Measurements from ENCODE around the gene MSS51.

Gene MSS51

DNA sequence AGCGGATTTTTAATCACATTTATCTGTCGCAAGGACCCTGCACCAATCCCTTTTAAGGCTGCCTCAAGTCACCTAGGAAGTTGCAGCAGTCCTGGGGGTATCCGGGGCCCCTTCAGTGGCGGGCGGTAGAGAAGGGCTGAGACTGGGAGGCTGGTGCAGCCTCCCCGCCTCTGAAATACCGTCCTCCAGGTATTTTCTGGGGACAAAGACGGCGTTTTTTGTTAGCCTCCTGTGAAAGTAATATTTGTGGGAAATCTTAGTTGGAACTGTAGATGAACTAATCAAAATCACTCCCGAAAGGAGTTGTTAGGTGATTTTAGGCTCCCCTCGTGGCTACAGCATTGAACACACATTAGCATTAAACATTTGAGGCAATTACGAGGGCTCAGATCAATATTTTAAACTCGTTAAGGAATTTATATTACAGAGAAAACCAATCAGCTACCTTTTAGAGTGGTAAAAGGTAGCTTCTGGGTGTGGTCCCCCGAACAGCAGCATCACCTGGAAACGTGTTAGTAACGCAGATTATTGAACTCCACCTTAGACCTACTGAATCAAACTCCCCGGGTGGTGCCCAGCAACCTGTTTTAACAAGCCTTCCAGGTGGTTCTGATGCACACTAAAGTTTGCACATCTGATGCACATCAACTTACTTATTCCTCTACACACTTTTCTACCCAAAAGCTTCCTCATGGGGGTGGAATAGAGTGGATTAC, 19.0 kb downstream of the MSS51 start:
- TF ChIP-seq, protein P1, sequence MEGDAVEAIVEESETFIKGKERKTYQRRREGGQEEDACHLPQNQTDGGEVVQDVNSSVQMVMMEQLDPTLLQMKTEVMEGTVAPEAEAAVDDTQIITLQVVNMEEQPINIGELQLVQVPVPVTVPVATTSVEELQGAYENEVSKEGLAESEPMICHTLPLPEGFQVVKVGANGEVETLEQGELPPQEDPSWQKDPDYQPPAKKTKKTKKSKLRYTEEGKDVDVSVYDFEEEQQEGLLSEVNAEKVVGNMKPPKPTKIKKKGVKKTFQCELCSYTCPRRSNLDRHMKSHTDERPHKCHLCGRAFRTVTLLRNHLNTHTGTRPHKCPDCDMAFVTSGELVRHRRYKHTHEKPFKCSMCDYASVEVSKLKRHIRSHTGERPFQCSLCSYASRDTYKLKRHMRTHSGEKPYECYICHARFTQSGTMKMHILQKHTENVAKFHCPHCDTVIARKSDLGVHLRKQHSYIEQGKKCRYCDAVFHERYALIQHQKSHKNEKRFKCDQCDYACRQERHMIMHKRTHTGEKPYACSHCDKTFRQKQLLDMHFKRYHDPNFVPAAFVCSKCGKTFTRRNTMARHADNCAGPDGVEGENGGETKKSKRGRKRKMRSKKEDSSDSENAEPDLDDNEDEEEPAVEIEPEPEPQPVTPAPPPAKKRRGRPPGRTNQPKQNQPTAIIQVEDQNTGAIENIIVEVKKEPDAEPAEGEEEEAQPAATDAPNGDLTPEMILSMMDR (IDR thresholded peaks at IDR 0.05; ENCODE audit: low read depth, low read length): no peak
- peak overlapping the region; percentile 91 for H3K4me3 ChIP-seq (ENCODE audit: low read depth, low read length)

DNA sequence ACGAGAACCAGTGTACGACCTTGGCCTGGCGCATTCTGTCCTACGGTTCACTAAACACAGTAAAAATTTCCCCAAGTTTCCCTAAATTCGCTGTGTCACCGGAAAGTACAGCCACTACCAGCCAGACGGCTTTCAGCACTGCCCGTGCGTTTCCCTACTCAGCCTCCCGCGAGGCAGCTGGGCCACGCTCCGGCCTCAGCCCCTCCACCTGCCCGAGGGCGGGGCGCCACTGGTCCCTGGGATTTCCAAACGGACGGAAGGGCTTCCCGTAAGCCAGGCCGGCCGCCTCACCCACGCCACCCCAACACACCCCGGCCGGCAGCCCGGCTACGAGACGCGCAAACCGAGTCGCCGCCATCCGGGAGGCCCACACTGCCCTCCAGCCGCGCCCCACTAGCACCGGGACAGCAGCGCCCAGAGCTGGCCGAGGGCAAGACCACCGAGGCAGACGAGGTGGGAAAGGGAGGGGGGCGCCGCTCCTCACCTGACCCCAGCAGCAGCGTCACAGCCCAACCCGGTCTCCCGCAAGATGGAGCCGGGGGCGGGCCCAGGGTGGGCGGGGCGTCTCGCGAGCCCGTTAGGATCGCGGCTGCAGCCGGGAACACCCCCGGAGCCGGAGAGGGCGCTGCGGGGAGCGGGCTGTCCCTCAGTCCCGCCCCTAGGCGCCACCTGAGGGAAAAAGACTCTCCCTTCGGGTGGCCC, 19.7 kb downstream of the MSS51 start, which contains the start of gene ANXA7:
Gene ANXA7, minus strand, starts transcription at position 531 of the 702 bp plus-strand sequence. CDS start 13,202 bp downstream, outside the sequence.
- TF ChIP-seq, protein P1 (IDR thresholded peaks at IDR 0.05; ENCODE audit: low read depth, low read length): no peak
- H3K4me3 ChIP-seq (ENCODE audit: low read depth, low read length): peak within 1 kb of the TSS; percentile 91

DNA sequence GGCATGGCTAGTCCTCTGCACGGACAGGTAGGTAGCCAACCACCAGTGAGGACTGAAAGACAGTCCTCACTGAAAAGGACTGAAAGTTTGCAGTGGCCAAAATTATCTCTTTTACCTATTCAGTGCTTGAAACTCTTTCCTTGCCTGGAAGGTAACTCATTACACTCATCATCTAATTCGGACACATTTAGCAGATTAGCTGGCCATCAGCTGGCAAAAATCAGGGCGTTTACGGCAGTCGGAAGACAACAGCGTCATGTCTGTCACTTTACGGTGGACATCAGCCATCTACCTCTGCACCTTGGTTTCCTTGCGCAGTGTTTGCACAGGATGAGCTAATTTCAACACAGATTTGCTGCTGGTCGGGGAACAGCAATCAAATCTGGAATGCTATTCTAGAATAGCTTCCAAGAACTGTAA, 20.2 kb downstream of the MSS51 start:
- TF ChIP-seq, protein P1 (IDR thresholded peaks at IDR 0.05; ENCODE audit: low read depth, low read length): no peak
- peak overlapping the region; percentile 91 for H3K4me3 ChIP-seq (ENCODE audit: low read depth, low read length)

DNA sequence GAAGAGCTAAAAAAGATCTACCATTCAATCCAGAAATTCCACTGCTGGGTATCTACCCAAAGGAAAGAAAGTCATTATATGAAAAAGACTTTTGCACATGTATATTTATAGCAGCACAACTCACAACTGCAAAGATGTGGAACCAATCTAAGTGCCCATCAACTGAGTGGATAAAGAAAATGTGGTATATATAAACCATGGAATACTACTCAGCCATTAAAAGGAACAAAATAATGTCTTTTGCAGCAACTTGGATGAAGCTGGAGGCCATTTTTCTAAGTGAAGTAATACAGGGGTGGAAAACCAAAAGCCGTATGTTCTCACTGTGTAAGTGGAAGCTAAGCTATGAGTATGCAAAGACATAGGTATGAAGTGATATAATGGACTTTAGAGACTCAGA, 22.5 kb downstream of the MSS51 start:
- TF ChIP-seq, protein P1 (IDR thresholded peaks at IDR 0.05; ENCODE audit: low read depth, low read length): no peak
- no peak overlapping the region for H3K4me3 ChIP-seq (ENCODE audit: low read depth, low read length)

DNA sequence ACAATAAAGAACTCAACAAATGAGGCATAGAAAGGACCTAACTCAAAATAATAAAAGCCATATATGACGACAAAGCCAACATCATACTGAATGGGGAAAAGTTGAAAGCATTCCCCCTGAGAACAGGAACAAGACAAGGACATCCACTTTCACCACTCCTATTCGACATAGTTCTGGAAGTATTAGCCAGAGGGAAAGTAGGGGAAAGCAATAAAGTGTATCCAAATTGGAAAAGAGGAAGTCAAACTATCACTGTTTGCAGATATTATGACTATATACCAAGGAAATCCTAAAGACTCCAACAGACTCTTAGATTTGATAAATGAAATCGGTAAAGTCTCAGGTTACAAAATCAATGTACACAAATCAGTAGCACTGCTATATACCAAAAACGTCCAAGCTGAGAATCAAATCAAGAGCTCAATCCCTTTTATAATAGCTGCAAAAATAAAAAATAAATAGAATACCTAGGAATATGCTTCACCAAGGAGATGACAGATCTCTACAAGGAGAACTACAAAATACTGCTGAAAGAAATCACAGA, 24.3 kb downstream of the MSS51 start:
- TF ChIP-seq, protein P1 (IDR thresholded peaks at IDR 0.05; ENCODE audit: low read depth, low read length): no peak
- H3K4me3 ChIP-seq (ENCODE audit: low read depth, low read length): no peak overlapping the region

DNA sequence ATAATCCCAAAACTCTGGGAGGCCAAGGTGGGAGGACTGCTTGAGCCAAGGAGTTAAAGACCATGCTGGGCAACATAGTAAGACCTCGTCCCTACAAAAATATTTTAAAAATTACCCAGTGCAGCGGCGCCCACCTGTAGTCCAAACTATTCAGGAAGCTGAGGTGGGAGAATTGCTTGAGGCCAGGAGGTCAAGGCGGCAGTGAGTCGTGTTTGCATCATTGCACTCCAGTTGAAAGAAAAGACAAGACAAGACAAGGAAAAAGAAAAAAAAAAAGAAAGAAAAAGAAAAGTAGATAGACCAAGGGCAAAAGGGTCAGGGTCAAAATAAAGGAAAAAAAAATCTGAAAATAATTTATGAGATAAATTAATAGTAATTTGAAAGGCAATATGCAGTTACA, 25.3 kb downstream of the MSS51 start:
- TF ChIP-seq, protein P1 (IDR thresholded peaks at IDR 0.05; ENCODE audit: low read depth, low read length): no peak
- H3K4me3 ChIP-seq (ENCODE audit: low read depth, low read length): no peak overlapping the region

DNA sequence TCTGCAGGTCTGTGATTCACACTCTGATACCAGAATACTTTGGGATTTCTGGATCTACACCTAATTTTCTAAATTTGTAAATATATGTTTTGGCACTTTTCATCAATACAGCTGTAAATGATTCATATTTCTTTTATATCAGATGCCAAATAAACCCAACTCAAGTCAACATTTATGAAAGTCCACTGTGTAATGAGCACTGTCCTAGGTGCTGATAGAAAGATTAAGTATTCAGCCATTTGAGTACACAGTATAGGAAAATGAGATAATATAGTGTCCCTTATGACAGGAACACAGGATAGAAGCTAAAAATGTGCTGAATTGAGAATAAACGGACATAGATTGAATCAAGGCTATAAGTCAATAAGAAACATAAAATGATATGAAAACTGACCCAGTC, 25.9 kb downstream of the MSS51 start:
- no peak overlapping the region for H3K4me3 ChIP-seq (ENCODE audit: low read depth, low read length)
- TF ChIP-seq, protein P1 (IDR thresholded peaks at IDR 0.05; ENCODE audit: low read depth, low read length): no peak

Data from WI38 (cell line).